Tibial nerve (tissue), 4 donors: Measurements from ENCODE around the gene SORCS2. TPM values are rescaled to one million over a fixed set of nuclear protein-coding genes. Genes with fewer than 3 reads are reported as not detected.

Source experiments
- DNase-seq, 2 donors: peaks; one replicate each; pipeline ENCODE4 v3.0.0-alpha.2; 2019; ENCODE audit warnings: low spot score in 2 of 2
- H3K27ac ChIP-seq, 4 donors: fragments of 200-600 bp; sonication (generic) in 3 of 4; one replicate each; pipeline ENCODE4 v1.5.1; 2017 to 2019; ENCODE audit warnings: mild to moderate bottlenecking in 1 of 4
- H3K27me3 ChIP-seq, 2 donors: fragments of 200-600 bp; sonication (generic) in 1 of 2; one replicate each; pipeline versions ENCODE4 v1.5.1 to v1.6.0; 2017 to 2019
- H3K36me3 ChIP-seq, 3 donors: fragments of 200-600 bp; sonication (generic); one replicate each; pipeline ENCODE4 v1.5.1; 2018 to 2019
- H3K4me1 ChIP-seq, 4 donors: fragments of 200-600 bp; sonication (generic) in 3 of 4; one replicate each; pipeline ENCODE4 v1.5.1; 2017 to 2019
- H3K4me3 ChIP-seq, 4 donors: fragments of 200-600 bp; sonication (generic) in 3 of 4; one replicate each; pipeline ENCODE4 v1.5.1; 2017 to 2019; ENCODE audit warnings: mild to moderate bottlenecking in 1 of 4, moderate library complexity in 1 of 4
- H3K9me3 ChIP-seq, 4 donors: fragments of 200-600 bp; sonication (generic) in 3 of 4; one replicate each; pipeline ENCODE4 v1.5.1; 2017 to 2019
- CTCF ChIP-seq, 5 experiments: fragments of 200-600 bp in 3 of 5; fragments of 450-650 bp in 2 of 5; sonication (generic) in 3 of 5; IDR thresholded peaks; one replicate each; pipeline ENCODE4 v1.5.1; 2016 to 2019; ENCODE audit warnings: antibody characterized with exemption in 5 of 5, mild to moderate bottlenecking in 3 of 5, moderate library complexity in 2 of 5
- EP300 ChIP-seq, 2 donors: sonication (generic); formaldehyde crosslinking; IDR thresholded peaks; one replicate each; pipeline ENCODE4 v1.6.1; 2017; ENCODE audit warnings: antibody characterized with exemption in 2 of 2, mild to moderate bottlenecking in 1 of 2
- POLR2A ChIP-seq, 2 donors: fragments of 450-650 bp; IDR thresholded peaks; one replicate each; pipeline ENCODE4 v1.6.1; 2017; ENCODE audit warnings: antibody characterized with exemption in 2 of 2, mild to moderate bottlenecking in 2 of 2, moderate library complexity in 2 of 2
- WGBS, 2 donors: methylation state at CpG; one replicate each; pipeline ENCODE4 v1.1.5; 2018; 5-methylcytosine and 5-hydroxymethylcytosine counted together
- total RNA-seq, 4 donors: library from RNA; depleted of rRNA; stranded (reverse); fragments of >200 nt; gene quantifications; one replicate each; pipeline ENCODE4 v1.1.0, GENCODE V29; 2016

Gene SORCS2
- total RNA-seq, 4 donors from 2014 or later: 15.6 to 48.9 (median 38.3) TPM

- TF ChIP-seq EP300 (IDR thresholded peaks at IDR 0.05) (no peak), CTCF (IDR thresholded peaks at IDR 0.05) (no peak), POLR2A (IDR thresholded peaks at IDR 0.05) (no peak)
- H3K4me3 ChIP-seq: no peak overlapping the region
- no peak for DNase-seq
- H3K27me3 ChIP-seq: no peaks in the 10 kb centered on the region
- WGBS, 2 donors: 77 to 83% methylated on average over 13 of the region's 13 CpGs
- H3K9me3 ChIP-seq: no peaks in the 10 kb centered on the region
- no peaks in the 10 kb centered on the region for H3K36me3 ChIP-seq
- H3K4me1 ChIP-seq: peaks cover 0 to 46% (median 0%) of the 10 kb centered on the region in 4 donors
- no peak overlapping the region for H3K27ac ChIP-seq
Observed at GRCh38 chr4:7390336-7390735, 198.0 kb downstream of the SORCS2 start.

- H3K36me3 ChIP-seq: no peaks in the 10 kb centered on the region
- peaks cover 0 to 46% (median 0%) of the 10 kb centered on the region in 4 donors for H3K4me1 ChIP-seq
- H3K9me3 ChIP-seq: no peaks in the 10 kb centered on the region
- no peak for DNase-seq
- H3K27ac ChIP-seq: peak overlapping the region in 1 of 4 donors; percentile 44
- no peak for TF ChIP-seq POLR2A (IDR thresholded peaks at IDR 0.05)
- TF ChIP-seq CTCF (IDR thresholded peaks at IDR 0.05): no peak
- TF ChIP-seq EP300 (IDR thresholded peaks at IDR 0.05): no peak
- no peaks in the 10 kb centered on the region for H3K27me3 ChIP-seq
- 76 to 82% methylated on average over 15 to 16 of the region's 18 CpGs for WGBS, 2 donors
- no peak overlapping the region for H3K4me3 ChIP-seq
Observed at GRCh38 chr4:7390906-7391636, 198.7 kb downstream of the SORCS2 start.

GRCh38 chr4:7391637-7392437 lies 199.5 kb downstream of the SORCS2 start:
- TF ChIP-seq POLR2A (IDR thresholded peaks at IDR 0.05) (no peak), EP300 (IDR thresholded peaks at IDR 0.05) (no peak), CTCF (IDR thresholded peaks at IDR 0.05) (no peak)

GRCh38 chr4:7392438-7393421 lies 200.4 kb downstream of the SORCS2 start:
- Histone ChIP-seq H3K9me3 (no peaks in the 10 kb centered on the region), H3K27ac (peak overlapping the region in 1 of 4 donors; percentile 44), H3K4me1 (peaks cover 0 to 47% (median 0%) of the 10 kb centered on the region in 4 donors), H3K27me3 (no peaks in the 10 kb centered on the region), H3K36me3 (no peaks in the 10 kb centered on the region), H3K4me3 (no peak overlapping the region)
- WGBS, 2 donors: 70 to 81% methylated on average over 28 to 31 of the region's 32 CpGs
- DNase-seq: peak in 1 of 2 donors; percentile 25
- TF ChIP-seq CTCF (IDR thresholded peaks at IDR 0.05): peak in 1 of 5 experiments; percentile 28
- TF ChIP-seq EP300 (IDR thresholded peaks at IDR 0.05): no peak

More at GRCh38 chr4:7391637-7392437, 199.5 kb downstream of the SORCS2 start:
- no peaks in the 10 kb centered on the region for H3K36me3 ChIP-seq
- H3K27ac ChIP-seq: peak overlapping the region in 1 of 4 donors; percentile 44
- WGBS, 2 donors: 66 to 70% methylated on average over 15 to 18 of the region's 18 CpGs
- DNase-seq: no peak
- H3K27me3 ChIP-seq: no peaks in the 10 kb centered on the region
- no peak overlapping the region for H3K4me3 ChIP-seq
- peaks cover 0 to 46% (median 0%) of the 10 kb centered on the region in 4 donors for H3K4me1 ChIP-seq
- H3K9me3 ChIP-seq: no peaks in the 10 kb centered on the region
